Right atrium auricular region (tissue), 2 donors: ENCODE results near the gene EPRS1. TPM values are rescaled to one million over a fixed set of nuclear protein-coding genes. Genes with fewer than 3 reads are reported as not detected.
A peak's percentile ranks its signal among the peaks of the same experiment; 100 is the strongest.
"Not testable (repeated sequence)": the region's sequence is repeated elsewhere in the genome, so short reads cannot be mapped to it uniquely, and the experiment has no call there.

Experiments used
- DNase-seq: peaks from one replicate; pipeline ENCODE4 v3.0.0-alpha.2; 2019; ENCODE audit warnings: low spot score
- H3K27ac ChIP-seq, 2 donors: fragments of 200-600 bp; sonication (generic); 1 replicate in 1 of 2; 2 replicates in 1 of 2; pipeline ENCODE4 v1.5.1; 2016 to 2019
- H3K27me3 ChIP-seq, 2 donors: fragments of 200-600 bp; sonication (generic); one replicate each; pipeline versions ENCODE4 v1.5.1 to v1.6.0; 2017 to 2019
- H3K36me3 ChIP-seq: fragments of 200-600 bp; sonication (generic); one replicate; pipeline ENCODE4 v1.5.1; 2016
- H3K4me1 ChIP-seq, 2 donors: fragments of 200-600 bp; sonication (generic); one replicate each; pipeline versions ENCODE4 v1.5.1 to v1.6.0; 2017 to 2019
- H3K4me3 ChIP-seq, 2 donors: fragments of 200-600 bp; sonication (generic); 1 replicate in 1 of 2; 2 replicates in 1 of 2; pipeline ENCODE4 v1.5.1; 2017 to 2019; ENCODE audit warnings: mild to moderate bottlenecking in 1 of 2, moderate library complexity in 1 of 2
- H3K9me3 ChIP-seq, 2 donors: fragments of 200-600 bp; sonication (generic); one replicate each; pipeline ENCODE4 v1.5.1; 2019
- total RNA-seq, 2 donors: library from RNA; depleted of rRNA; stranded (reverse); fragments of >200 nt; gene quantifications; one replicate each; pipeline ENCODE4 v1.1.0, GENCODE V29; 2016
- TF ChIP-seq, protein P1 (sequence below), 2 donors: fragments of 200-600 bp; sonication (generic); IDR thresholded peaks; one replicate each; pipeline ENCODE4 v1.5.1; 2019; ENCODE audit warnings: antibody characterized with exemption in 2 of 2

The EPRS1 gene
- total RNA-seq, 2 donors from 2014 or later: 39.1 to 55.4 TPM

DNA sequence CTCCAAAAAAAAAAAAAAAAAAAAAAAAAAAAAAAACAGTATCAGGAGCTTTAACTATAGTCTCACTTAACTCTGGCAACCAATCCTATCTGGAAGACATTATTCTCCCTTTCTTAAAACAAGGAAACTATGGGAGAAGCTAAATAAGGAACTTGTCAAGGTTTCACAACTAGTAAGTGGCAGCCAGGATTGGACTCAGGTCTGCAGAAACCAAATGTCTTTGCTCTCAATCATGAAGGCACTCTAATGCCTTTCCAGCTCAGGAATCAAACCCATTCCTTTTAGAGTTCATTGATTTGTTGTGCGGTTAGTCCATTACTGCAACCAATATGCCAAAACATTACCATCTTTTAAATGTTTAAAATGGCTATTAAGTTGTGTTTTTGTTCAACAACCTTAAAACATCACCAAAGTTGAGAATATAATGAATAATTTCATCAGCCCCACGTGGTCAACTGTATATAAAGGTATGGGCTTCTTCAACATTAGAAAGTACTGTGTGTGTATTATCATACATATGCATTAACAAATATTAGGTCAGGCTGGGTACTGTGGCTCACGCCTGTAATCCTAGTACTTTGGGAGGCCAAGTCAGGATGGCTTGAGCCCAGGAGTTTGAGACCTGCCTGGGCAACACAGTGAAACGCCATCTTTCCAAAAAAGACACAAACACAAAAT is 1.5 kb downstream of the EPRS1 start:
- no peaks in the 10 kb centered on the region for H3K27me3 ChIP-seq
- TF ChIP-seq, protein P1, sequence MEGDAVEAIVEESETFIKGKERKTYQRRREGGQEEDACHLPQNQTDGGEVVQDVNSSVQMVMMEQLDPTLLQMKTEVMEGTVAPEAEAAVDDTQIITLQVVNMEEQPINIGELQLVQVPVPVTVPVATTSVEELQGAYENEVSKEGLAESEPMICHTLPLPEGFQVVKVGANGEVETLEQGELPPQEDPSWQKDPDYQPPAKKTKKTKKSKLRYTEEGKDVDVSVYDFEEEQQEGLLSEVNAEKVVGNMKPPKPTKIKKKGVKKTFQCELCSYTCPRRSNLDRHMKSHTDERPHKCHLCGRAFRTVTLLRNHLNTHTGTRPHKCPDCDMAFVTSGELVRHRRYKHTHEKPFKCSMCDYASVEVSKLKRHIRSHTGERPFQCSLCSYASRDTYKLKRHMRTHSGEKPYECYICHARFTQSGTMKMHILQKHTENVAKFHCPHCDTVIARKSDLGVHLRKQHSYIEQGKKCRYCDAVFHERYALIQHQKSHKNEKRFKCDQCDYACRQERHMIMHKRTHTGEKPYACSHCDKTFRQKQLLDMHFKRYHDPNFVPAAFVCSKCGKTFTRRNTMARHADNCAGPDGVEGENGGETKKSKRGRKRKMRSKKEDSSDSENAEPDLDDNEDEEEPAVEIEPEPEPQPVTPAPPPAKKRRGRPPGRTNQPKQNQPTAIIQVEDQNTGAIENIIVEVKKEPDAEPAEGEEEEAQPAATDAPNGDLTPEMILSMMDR (IDR thresholded peaks at IDR 0.05): no peak
- peak overlapping the region in 1 of 2 donors; percentile 74 for H3K4me3 ChIP-seq
- DNase-seq: no peak
- peaks cover 2% of the 10 kb centered on the region for H3K36me3 ChIP-seq
- peaks cover 0 to 16% of the 10 kb centered on the region in 2 donors for H3K4me1 ChIP-seq
- H3K9me3 ChIP-seq: no peaks in the 10 kb centered on the region
- H3K27ac ChIP-seq: peak overlapping the region; percentile 86 to 94

DNA sequence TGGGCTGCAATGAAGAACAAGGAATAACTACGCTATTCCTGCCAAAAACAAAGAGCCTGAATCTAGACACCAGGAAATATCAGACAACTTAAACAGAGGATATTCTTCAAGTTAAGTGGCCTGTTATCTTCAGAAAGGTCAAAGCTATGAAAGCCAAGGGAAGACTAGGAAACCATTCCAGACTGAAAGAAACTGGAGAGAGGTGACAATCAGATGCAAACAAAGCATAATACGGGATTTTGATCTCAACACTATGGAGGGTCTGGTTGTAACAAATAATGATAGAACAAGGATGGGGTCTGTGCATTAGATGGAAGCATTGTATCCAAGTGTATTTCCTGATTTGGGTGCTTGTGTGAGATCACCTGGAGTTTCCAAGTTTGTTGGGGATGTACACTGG is 2.7 kb downstream of the EPRS1 start:
- Histone ChIP-seq H3K36me3 (peaks cover 14% of the 10 kb centered on the region), H3K4me1 (peaks cover 0 to 16% of the 10 kb centered on the region in 2 donors), H3K9me3 (no peaks in the 10 kb centered on the region), H3K27ac (no peak overlapping the region), H3K4me3 (no peak overlapping the region), H3K27me3 (no peaks in the 10 kb centered on the region)
- DNase-seq: no peak
- TF ChIP-seq, protein P1 (IDR thresholded peaks at IDR 0.05): no peak

DNA sequence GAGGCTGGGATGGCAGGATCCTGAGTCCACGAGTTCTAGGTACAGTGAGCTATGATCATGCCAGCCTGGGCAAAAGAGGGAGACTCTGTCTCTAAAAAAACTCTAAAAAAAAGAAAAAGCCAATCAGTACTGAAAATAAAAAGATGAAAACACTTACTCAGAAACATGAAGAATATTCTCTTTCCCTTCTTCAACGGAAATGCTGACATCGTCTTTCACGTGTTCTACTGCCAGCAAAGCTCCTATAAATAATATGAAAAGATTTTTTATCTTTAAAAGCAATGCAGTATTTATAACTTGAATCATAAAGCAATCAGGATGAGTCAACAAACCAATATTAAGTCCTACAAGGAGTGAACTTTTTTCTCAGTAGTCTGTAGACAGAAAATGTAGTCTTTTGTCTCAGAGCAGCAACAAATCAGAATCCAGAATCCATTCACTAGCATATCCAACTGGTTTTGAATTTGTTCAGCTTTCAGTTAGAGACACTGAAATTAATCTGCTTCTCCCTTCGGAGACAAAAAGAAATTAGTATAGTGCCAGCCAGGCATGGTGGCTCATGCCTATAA is 6.2 kb downstream of the EPRS1 start:
- H3K27me3 ChIP-seq: no peaks in the 10 kb centered on the region
- H3K4me1 ChIP-seq: peaks cover 0 to 5% of the 10 kb centered on the region in 2 donors
- DNase-seq: no peak
- no peak overlapping the region for H3K4me3 ChIP-seq
- no peak overlapping the region for H3K27ac ChIP-seq
- peaks cover 19% of the 10 kb centered on the region for H3K36me3 ChIP-seq
- TF ChIP-seq, protein P1 (IDR thresholded peaks at IDR 0.05): no peak
- no peaks in the 10 kb centered on the region for H3K9me3 ChIP-seq

DNA sequence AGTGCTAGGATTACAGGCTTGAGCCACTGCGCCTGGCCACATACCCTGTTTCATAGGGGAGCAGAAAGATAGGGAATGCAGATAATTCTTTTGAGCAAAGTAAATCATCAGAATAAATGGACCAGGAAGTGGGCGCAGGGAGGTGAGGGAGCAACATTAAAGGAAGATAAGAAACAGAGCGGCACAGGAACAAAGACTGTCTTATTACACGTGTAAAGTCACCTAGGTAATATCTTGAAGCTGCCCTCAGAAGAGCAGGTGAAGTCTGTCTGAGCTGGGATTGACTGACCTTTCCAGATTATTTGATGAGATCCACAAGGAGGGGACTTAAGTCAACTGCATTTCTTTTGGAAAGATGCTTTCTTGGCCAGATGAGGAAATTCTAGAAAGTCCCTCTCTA is 7.7 kb downstream of the EPRS1 start:
- Histone ChIP-seq H3K4me1 (no peaks in the 10 kb centered on the region), H3K4me3 (no peak overlapping the region), H3K27me3 (no peaks in the 10 kb centered on the region), H3K9me3 (no peaks in the 10 kb centered on the region), H3K27ac (no peak overlapping the region), H3K36me3 (peaks cover 19% of the 10 kb centered on the region)
- TF ChIP-seq, protein P1 (IDR thresholded peaks at IDR 0.05): no peak
- DNase-seq: no peak

DNA sequence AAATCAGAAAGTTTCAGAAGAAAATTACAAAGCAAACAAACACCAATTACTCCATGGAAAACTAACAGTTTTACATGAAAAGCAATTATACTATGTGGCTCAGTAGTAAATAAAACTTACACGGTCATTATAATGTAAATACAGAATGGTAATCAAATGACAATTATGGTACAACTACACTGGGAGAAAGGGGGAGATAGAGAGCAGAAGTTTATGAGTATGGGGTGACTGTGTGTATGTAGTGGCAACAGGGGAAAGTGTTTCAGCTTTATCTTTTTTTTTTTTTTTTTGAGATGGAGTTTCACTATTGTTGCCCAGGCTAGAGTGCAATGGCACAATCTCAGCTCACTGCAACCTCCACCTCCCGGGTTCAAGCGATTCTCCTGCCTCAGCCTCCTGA is 8.5 kb downstream of the EPRS1 start:
- H3K36me3 ChIP-seq: peaks cover 27% of the 10 kb centered on the region
- DNase-seq: not testable (repeated sequence)

DNA sequence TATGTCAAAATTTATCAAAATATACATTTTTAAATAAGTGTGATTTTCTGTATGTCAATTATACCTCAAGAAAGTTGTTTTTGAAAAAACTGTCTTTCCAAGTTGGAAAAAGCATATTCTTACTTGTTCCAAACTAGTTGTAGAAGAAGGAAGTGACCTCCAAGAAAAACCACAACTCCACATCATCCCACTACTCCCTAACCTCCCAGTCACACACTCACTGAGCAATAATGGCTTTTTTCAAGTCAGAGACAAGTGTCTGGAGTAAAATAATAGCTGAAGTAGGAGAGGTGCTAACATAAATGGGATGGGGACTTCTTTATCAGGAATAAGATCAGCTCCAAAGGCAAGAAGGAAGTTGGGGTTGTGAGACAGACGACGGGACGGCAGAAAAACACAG is 13.4 kb downstream of the EPRS1 start:
- H3K4me3 ChIP-seq: no peak overlapping the region
- no peaks in the 10 kb centered on the region for H3K27me3 ChIP-seq
- H3K36me3 ChIP-seq: peaks cover 31% of the 10 kb centered on the region
- H3K27ac ChIP-seq: no peak overlapping the region
- H3K4me1 ChIP-seq: no peaks in the 10 kb centered on the region
- TF ChIP-seq, protein P1 (IDR thresholded peaks at IDR 0.05): no peak
- H3K9me3 ChIP-seq: no peaks in the 10 kb centered on the region
- no peak for DNase-seq

More for the DNA sequence above, 8.5 kb downstream of the EPRS1 start:
- H3K27ac ChIP-seq, H3K27me3 ChIP-seq, H3K9me3 ChIP-seq, H3K4me1 ChIP-seq, H3K4me3 ChIP-seq: not testable (repeated sequence)
